Measurements from ENCODE around the gene OR4N5.

DNA sequence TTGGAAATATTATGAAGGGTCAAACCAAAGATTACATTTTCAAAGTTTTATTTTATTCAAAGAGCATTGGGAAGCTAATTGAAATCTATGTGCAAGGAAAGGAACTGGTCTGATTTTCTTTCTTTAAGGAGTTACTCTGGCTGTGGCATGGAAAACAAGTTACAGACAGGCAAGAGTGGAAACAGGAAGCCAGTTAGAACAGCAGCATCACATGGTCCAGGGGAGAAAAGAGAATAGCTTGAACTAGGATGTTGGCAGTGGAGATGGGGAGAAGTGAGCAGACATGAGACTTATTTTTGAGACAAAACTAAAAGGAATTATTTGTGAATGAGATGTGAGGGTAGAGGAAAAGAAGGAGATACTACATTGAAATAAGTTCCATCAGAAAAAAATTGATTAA lies 55.5 kb downstream of the OR4N5 start:
- TF ChIP-seq, protein P1, sequence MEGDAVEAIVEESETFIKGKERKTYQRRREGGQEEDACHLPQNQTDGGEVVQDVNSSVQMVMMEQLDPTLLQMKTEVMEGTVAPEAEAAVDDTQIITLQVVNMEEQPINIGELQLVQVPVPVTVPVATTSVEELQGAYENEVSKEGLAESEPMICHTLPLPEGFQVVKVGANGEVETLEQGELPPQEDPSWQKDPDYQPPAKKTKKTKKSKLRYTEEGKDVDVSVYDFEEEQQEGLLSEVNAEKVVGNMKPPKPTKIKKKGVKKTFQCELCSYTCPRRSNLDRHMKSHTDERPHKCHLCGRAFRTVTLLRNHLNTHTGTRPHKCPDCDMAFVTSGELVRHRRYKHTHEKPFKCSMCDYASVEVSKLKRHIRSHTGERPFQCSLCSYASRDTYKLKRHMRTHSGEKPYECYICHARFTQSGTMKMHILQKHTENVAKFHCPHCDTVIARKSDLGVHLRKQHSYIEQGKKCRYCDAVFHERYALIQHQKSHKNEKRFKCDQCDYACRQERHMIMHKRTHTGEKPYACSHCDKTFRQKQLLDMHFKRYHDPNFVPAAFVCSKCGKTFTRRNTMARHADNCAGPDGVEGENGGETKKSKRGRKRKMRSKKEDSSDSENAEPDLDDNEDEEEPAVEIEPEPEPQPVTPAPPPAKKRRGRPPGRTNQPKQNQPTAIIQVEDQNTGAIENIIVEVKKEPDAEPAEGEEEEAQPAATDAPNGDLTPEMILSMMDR (IDR thresholded peaks at IDR 0.05; ENCODE audit: insufficient read depth, low read depth, low read length): no peak
- TF ChIP-seq EZH2 (IDR thresholded peaks at IDR 0.05; ENCODE audit: insufficient read depth, low read length): no peak

Data from astrocyte (in vitro differentiated cells and primary cell).